DMS153 treated with DMSO at 0.1 percent for 48 hours (cell line): ENCODE results near the gene FUBP1.
"Not testable (repeated sequence)": the region's sequence is repeated elsewhere in the genome, so short reads cannot be mapped to it uniquely, and the experiment has no call there.

ENCODE experiments used
- DNase-seq: peaks from one replicate; lab custom pipeline; 2025; ENCODE audit not compliant: unreplicated experiment; lab: John Stamatoyannopoulos, UW

Gene FUBP1

DNA sequence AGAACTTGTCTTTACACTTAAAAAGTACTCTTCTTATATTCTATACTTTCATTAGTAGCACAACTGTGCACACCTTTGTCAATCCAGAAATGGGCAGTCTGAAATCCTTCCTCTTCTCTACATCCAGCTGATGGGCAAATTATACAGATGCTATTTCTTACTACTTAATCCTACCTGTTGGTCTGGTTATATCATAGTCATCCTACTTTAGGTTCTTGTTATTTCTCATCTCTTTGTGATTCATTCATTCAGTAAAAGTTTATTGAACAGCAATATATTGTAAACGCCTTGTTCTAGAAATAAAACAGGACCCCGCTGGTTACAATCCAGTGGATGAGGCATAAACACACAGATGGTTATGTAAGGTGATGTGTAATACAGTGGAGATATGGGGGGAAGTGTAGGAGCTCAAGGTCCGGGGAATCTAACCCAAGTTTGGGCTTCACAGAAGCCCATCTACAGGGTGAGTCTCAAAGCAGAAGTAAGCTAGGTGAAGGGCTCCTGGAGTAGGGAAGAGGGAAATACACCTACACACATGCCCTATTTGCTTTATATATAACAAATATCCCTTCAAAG lies 11.8 kb upstream of the FUBP1 start:
- no peak for DNase-seq

DNA sequence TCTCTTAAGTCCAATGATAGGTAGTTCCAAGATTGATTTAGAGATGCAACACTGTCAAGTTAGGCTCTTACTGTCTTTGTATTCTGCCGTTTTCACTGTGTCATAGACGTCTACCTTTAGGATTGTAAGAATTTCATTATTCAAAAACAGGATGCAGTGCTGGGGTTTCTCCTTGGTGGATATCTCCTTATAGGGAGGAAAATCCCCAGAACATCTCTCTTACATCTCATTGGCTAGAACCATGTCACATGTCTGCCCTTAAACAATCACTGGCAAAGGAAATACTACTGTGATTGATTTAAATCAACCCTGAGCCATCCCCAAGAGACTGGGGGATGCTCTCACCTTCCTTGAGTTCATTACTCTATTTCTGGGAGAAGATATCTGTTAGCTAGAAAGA lies 10.9 kb upstream of the FUBP1 start:
- DNase-seq, result no peak

DNA sequence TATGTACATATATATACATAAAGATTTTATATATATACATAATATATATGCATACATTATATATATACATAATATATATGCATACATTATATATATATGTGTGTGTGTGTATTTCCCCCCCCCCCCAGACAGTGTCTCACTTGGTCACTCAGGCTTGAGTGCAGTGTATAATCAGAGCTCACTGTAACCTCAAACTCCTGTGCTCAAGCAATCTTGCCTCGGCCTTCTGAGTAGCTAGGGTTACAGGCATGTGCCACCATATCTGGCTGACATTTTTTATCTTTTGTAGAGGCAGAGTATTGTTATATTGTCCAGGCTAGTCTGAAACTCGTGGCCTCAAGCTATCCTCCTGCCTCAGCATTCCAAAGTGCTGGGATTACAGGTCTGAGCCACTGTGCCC lies 9.0 kb upstream of the FUBP1 start:
- DNase-seq, result no peak

DNA sequence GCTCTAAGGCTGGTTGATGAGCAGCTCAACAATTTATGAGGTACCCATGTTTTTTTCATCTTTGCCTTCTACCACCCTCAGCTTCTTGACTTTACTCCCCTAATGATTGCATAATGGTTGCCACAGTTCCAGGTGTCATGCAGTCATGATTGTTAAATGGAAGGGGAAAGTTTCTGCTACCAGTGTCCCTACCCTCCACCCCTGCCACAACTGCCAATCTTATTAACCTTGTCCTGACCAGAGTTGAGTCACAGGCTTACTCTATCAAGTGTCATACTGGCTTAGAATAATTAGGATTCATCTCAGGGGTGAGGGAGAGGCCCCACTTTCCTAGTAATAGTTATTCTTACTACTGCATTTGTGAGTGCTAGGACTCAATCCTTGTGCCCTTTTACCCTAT lies 7.9 kb upstream of the FUBP1 start:
- DNase-seq, result no peak

DNA sequence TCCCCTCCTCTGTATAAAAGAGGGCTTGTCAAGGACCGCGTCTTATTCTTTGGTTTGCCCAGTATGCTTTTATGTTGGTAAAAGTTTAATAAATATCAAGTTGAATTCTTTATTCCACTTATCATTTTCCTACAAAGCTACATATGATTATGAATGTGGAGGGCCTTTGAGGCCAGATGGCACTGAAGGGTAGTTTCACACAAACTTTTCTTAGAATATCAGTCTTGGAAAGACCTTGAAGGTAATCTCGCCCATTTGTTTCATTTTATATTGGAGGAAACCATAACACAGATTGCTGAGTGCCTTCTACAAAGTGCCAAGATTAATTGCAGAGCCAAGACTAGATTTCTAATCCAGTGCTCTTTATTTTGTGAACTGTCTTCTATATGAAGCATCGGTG lies 5.8 kb upstream of the FUBP1 start:
- DNase-seq, result no peak

DNA sequence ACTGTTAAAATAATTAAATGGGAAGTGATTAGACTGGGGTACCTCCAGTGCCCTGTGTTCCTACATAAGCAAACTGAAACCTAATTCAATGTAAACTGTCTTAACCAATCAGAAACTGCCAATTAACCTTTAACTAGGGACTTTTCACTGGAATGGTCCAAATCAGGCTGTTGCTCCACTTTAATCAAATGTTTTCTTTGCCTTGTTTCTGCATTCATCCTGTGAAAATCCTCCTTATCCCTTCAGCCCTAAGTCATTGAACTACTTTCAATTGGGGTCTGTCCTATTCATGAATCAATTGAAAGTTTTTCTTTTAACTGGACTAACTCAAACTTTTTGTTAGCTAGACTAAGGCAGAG lies 5.1 kb upstream of the FUBP1 start:
- no peak for DNase-seq

DNA sequence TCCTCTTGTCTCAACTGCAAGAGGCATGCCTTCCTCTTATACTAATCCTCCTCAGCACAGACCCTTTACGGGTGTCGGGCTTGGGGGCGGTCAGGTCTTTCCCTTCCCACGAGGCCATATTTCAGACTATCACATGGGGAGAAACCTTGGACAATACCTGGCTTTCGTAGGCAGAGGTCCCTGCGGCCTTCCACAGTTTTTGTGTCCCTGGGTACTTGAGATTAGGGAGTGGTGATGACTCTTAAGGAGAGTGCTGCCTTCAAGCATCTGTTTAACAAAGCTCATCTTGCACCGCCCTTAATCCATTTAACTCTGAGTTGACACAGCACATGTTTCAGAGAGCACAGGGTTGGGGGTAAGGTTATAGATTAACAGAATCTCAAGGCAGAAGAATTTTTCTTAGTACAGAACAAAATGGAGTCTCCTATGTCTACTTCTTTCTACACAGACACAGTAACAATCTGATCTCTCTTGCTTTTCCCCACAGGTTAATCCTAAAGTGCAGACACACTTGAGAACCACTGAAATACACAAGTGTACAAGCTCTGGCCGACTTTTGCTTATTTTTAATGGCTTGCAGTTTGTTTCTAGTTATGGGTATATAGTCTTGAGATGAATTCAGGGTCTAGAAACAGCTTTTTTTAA lies 4.6 kb upstream of the FUBP1 start:
- not testable (repeated sequence) for DNase-seq

DNA sequence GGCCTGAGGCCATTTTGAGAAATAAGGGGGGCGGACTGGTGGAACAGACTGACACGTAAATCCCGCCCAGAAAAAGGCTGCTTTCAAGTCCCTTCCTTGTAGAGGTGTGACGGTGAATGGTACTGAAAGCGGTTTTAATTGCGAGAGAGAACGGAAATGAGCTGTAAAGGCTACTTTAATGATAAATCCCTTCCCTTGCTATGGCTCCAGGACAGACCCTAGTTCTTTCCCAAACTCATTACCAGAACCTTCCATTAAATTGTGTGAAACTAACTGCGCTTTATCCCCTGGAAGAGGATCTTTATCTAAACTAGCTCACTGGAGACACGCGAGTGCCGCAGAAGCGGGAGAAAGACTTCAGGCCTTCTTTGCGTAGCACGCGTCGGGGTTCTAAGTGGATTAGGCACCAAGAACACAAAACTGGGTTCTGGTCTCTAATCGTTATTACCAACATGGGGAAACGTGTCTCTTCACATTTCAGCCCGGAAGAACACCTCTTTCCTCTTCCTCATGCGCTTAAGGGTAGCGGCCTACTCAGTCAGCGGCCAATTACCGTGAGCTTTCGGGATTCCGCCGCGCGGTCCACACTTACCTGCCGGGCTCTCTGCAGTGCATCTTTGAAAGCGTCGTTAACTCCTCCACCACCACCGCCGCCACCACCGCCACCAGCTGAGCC lies 441 bp downstream of the FUBP1 start:
- peak; percentile 85 for DNase-seq

DNA sequence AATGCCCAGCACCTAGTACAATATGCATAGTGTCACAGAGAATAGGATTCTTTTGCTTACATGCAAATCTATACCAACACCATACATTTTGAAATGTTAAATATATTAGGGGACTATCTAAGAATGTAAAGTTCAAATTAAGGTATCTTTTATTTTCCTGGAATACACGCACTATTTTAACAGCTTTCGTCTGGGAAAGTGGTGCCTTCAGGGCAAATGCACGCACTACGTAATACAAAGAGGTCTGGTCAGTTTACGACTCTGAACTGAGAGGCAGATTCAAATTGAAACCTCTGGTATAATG lies 931 bp downstream of the FUBP1 start:
- no peak for DNase-seq

DNA sequence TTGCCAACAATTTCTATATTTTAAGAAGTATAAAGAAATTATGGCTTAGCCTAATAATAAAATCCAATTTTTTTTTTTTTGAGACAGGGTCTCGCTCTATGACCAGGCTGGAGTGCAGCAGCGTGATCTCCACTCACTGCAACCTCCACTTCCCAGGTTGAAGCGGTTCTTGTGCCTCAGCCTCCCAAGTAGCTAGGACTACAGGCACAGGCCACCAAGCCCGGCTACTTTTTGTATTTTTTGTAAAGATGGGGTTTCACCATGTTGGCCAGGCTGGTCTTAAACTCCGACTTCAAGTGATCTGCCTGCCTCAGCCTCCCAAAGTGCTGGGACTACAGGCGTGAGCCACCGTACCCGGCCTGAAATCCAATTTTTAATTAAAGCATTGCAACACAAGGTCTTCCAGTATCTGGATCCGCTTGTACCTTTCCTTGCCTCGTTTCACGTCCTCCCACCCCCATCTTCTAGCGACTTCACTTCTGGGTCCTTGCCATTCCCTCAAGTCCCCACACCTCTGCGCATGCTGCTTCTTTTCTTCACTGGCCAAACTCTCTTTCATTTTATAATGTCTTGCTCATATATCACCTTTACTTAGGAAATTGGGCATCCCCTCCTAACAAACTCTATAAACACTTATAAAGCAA lies 2.3 kb downstream of the FUBP1 start:
- no peak for DNase-seq

DNA sequence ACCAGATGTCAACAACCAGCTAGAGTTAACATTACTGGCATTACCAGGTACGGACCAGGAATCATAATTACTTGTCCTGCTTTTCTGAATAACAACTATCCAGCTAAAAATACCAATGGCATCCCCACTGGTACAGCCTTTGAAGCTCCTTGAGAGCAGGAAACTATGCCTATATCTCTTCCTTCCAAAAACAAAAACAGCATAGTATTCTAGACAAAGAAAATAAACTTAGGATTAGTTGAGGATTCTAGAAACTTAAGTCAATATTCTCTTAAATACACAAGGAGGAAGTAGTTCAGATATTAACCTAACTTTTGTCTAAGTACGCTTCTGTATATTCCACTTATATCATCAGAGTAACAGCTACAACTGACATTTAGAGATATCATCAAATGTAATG lies 3.0 kb downstream of the FUBP1 start:
- no peak for DNase-seq

DNA sequence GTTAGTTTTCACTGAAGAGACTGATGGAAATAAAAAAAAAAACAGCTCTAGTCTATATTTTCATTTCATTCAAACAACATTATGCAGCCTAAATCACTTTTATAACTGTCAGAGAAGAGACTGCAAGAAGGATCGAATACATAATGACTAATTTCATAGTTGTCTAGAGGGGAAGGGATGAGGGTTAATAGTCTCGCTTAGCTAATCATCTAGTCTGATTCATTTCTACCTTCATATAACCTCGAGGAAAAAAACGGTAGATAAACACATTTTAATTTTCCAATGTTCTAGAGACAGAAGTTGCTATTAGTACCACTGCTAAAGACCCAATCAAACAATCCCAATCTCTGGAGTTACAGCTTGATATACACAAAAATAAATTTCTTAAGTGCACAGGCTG lies 3.5 kb downstream of the FUBP1 start:
- DNase-seq, result no peak

DNA sequence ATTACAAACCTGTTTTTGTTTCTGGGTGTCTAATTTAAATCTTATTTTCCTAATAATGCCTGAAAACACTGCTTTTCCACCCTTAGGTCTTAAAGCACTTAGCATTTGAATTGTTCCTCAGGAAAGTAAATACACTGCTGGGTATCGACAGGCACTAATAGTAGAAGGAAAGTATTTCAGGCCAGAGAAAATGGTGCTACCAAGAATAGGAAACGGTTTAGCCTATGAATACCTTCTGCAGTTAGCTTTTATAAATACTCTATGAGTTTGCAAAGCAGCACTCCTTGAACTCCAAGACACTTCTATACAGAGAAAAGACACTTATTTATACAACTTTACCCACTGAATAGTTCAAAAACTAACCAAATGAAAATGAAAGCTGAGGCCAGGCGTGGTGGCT lies 6.8 kb downstream of the FUBP1 start:
- DNase-seq, result no peak

DNA sequence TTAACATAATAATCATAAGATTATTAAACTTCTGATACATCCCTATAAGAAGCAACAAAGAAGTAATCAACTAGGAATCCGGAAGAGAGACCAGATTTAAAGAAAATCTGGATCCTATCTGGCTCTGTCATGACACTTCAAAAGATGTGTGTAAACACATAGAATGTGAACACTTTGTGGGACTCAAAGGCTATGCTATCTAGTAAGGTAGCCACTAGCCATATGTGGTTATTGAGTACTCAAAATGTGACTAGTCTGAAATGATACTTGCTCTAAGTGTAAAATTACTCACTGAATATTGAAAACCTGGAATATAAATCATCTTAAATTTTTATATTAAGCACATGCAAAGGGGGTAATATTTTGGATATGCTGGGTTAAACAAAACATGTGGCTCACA lies 8.7 kb downstream of the FUBP1 start:
- no peak for DNase-seq

DNA sequence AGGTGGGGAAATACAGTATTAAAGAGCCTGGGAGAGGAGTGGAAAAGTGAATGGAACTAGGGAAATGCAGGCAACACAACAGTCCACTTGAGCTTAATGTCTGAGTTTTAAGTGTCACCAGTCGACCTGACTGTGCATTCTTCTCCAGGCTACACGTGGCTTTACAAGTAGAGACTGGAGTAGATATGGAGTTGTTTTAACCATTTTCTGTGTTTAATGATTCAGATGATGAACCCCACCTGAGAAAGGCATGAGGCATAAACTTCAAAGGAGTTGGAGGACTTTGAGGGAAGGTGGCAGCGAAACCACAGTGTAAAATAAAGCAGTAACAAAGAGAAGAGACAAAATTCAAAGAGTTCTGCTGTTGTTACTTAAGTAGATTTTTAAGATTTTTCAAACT lies 12.6 kb downstream of the FUBP1 start:
- DNase-seq, result no peak

DNA sequence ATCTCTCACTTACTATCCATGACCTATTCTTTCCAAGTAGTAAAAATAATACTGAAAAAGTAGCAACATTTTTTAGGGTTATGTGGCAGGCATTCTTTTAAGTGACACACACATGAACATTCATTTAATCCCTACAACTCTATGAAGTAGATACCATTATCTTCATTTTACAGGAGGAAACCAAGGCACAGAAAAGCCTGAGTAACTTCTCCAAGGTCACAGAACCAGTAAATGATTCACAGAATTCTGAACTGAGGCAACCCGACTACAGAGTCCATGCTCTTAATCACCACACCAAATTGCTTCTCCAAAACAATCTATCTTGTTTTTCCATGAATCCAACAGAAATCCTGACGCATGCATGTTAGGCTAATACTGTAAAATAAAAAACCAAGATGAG lies 17.5 kb downstream of the FUBP1 start:
- no peak for DNase-seq

DNA sequence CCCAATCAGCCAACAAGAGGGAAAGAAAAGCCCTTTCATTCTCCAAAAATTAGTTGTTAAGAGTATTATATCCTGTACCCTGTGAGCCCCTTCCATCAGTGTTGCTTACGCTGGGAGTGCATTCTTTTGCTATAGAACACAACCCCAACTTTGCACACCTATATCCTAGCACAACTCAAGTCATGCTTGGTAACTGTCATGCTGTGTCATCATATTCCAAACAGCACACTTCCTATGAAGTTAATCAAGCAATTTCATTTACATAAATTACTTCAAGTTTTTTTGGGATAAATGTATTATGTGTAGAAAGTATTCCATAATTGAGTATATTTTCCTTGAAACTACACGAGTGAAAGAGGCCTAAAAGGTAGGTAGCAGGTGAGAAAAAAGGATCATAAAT lies 20.0 kb downstream of the FUBP1 start:
- no peak for DNase-seq

DNA sequence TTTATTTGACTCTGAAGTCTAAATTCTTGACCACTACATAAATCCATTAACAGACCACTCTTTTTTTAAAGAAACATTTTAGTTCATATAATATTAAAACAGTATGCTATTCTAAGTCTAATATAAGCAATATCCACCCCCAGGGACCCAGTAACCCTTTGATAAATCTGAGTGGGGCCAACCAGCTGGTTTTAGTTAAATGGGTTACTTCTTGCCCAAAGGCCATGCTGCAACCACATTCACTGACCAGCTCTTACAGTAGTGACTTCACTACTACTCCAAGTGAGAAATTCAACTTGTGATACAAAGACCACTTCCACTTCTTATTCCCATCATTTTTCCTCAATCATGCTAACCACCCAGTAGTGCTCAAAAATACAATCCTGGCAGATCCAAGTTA lies 20.5 kb downstream of the FUBP1 start:
- DNase-seq, result no peak

DNA sequence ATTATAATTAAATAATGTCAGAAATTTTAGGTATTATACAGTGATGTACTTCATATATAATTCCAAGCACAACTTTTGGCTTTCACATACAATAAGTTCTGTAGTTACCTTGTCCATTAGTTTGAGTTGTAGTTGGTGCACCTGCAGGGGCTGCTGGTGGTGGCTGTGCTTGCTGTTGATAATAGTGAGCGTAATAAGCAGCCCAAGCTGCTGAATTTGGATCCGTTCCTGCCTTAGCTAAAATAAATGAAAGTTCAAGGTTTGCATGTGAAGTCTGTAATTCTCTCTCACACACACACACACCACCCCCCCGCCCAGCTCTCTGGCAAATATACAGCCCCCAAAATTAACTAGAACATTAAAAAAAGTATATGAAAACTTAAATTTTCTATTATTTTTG lies 22.4 kb downstream of the FUBP1 start:
- no peak for DNase-seq

DNA sequence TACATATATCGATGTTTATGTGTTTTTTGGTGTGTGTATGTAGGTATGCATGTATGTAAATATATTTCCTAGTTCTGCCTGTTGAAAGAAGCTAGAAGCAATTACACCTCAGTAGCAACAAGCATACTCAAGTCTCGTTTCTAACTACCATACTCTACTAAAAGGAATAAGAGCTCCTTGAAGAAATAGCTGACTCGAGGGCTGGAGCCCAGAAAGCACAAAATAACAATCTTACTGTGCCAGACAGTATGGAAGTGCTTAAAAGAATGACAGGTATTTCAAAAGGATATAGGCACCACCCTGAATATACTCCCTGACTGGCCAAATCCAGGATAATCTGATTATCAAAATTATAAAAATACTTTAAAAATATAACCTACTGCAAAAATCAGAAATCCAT lies 23.2 kb downstream of the FUBP1 start:
- no peak for DNase-seq

DNA sequence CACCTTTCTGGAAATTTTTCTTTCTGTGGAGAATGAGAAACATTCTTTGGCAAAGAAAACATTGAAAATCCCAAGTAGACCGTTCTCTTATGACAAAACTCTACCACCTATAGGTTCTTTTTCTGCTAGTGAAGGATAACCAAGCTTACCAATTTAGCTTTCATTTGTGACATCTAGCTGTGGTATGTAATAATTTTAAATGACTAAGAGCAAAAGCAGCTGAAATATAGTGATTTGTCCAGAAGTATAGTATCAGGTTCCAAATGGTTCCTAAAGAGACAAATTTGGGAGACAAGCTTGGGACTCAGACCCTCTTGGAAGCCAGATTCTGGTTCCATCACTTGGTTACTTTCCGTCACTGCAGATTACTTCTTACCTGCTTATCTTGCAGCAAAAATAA lies 24.4 kb downstream of the FUBP1 start:
- no peak for DNase-seq

DNA sequence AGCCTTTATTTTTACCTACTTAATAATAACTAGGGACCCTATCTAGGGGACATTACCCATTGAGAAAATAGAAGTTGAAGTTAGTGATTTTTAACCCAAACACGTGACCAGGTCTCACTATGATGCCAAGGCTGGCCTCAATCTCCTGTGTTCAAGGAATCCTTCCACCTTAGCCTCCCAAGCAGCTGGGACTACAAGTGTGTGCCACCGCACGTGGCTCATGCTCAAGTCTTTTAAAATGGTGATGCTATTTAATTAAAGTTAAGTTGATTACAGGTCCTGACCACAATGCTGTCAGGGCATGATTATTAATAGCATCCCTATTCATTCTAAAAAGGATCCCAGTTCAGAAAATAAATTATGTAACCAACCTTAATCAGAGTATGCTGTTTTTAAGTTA lies 25.0 kb downstream of the FUBP1 start:
- no peak for DNase-seq

DNA sequence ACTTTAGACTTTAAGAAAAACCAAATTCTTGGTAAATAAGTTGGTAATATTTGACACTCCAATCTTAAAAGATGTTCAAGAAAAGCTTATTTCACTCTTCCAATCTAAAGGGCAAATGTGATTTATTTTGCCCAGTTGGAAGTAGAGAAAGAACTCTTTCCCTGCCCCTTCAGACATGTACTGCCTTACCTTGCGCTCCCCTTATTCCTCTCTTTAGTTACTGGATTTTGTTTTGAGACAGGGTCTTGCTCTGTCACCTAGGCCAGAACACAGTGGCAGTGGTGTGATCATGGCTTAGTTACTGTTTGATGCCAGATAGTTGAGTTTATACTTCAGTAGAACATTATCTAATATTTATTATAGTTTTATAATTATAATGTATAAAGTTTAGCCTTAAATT lies 27.5 kb downstream of the FUBP1 start:
- DNase-seq, result no peak
